ENCODE results near the gene MORN1.

Gene MORN1

DNA sequence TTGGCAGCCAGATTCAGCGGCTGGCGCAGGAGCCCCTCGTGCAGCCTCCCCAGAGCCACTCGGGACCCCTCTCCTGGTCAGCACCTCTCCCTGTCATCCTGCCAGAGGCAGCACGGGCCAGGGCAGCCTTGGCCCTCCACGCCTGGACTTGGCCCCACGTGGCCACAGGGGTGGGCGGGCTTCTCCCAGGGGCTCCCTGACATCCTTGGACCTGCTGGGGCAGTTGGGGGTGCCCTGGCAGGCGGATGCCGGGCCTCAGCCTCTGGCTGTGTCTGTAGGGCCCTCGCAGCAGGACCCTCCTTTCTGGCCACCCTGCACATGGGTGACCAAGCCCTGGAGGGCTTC is 60.2 kb downstream of the MORN1 start:
- Histone ChIP-seq H2AFZ (ENCODE audit: low read length) (no peak overlapping the region), H3F3A (ENCODE audit: insufficient read depth, low read length) (peaks cover 5% of the 10 kb centered on the region), H3K4me1 (ENCODE audit: low read length) (no peaks in the 10 kb centered on the region), H3K36me3 (replicated peaks; ENCODE audit: insufficient read depth, low read length) (no peaks in the 10 kb centered on the region), H3K27ac (ENCODE audit: low read length) (no peak overlapping the region), H3K4me2 (ENCODE audit: low read depth, low read length) (no peak overlapping the region), H3K4me3 (ENCODE audit: low read length) (no peak overlapping the region), H3K9me2 (replicated peaks; ENCODE audit: insufficient read depth, low read length) (no peaks in the 10 kb centered on the region), H3K9ac (ENCODE audit: low read length) (no peak overlapping the region), H3K9me3 (replicated peaks; ENCODE audit: insufficient read depth, low read length) (no peaks in the 10 kb centered on the region), H3K27me3 (replicated peaks; ENCODE audit: insufficient read depth, low read length) (peaks cover 97% of the 10 kb centered on the region), H3K79me2 (ENCODE audit: low read length) (no peaks in the 10 kb centered on the region), H4K20me1 (ENCODE audit: insufficient read depth, low read length) (no peaks in the 10 kb centered on the region)
- TF ChIP-seq, protein P1, sequence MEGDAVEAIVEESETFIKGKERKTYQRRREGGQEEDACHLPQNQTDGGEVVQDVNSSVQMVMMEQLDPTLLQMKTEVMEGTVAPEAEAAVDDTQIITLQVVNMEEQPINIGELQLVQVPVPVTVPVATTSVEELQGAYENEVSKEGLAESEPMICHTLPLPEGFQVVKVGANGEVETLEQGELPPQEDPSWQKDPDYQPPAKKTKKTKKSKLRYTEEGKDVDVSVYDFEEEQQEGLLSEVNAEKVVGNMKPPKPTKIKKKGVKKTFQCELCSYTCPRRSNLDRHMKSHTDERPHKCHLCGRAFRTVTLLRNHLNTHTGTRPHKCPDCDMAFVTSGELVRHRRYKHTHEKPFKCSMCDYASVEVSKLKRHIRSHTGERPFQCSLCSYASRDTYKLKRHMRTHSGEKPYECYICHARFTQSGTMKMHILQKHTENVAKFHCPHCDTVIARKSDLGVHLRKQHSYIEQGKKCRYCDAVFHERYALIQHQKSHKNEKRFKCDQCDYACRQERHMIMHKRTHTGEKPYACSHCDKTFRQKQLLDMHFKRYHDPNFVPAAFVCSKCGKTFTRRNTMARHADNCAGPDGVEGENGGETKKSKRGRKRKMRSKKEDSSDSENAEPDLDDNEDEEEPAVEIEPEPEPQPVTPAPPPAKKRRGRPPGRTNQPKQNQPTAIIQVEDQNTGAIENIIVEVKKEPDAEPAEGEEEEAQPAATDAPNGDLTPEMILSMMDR (IDR thresholded peaks at IDR 0.05; ENCODE audit: low read length), result no peak
- TF ChIP-seq EZH2 (optimal IDR thresholded peaks at IDR 0.05; ENCODE audit: low read depth, low read length) (no peak), EZH2phosphoT487 (IDR thresholded peaks at IDR 0.05; ENCODE audit: low read length) (no peak)
- no peak for DNase-seq

DNA sequence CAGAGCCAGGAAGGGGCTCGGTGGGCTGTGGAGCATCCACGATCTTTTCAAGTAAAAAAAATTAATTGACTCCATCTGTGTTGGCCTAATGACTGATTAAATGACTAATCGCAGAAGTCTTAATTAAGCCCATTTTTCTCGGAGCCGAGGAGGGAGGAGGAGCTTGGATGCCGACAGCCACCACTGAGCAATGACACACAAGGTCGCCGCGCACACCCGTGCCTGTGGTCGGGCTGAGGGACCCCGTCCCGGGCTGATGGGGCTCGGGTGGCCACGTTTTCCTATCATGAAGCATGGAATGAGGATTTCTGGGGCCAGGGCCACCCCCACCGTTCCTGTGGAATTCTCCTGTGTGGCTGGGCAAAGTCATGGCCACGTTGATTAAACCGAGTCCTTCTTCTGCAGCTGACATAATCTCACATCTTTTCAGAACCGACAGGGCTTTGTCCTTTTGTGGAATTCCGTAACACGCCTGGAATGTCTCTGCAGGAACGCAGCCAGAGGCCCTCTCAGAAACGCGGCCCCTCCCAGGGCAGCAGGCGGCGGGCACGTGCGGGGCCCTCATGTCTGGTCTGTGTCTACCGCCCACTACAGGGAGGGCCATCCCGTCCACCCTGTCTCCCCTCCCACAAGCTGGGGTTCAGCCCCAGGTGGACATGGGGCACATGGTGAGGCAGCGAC is 60.7 kb downstream of the MORN1 start:
- Histone ChIP-seq H2AFZ (ENCODE audit: low read length) (no peak overlapping the region), H3K27me3 (replicated peaks; ENCODE audit: insufficient read depth, low read length) (peaks cover 97% of the 10 kb centered on the region)
- TF ChIP-seq, protein P1 (IDR thresholded peaks at IDR 0.05; ENCODE audit: low read length), result no peak
- TF ChIP-seq EZH2 (optimal IDR thresholded peaks at IDR 0.05; ENCODE audit: low read depth, low read length) (no peak), EZH2phosphoT487 (IDR thresholded peaks at IDR 0.05; ENCODE audit: low read length) (no peak)

DNA sequence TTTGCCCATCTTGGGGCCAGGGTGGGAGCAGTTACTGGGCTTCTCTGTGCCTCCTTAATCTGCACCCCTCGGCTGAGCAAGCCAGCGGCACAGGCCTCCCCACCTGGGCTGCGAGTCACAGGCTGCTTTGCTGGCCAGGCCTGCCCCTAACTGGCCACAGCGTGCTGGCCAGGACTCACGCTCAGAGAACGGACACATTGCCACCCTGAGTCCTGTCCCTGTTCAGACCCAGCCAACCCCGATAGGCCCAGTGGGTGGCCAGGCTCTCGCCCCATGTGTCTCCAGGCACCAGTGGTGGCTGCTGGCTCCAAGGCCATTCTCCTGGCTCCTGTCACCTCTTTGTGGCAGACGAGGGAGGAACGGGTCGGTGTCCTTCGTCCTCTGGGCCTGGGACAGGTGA is 61.3 kb downstream of the MORN1 start:
- no peaks in the 10 kb centered on the region for H3K79me2 ChIP-seq (ENCODE audit: low read length)
- H3K4me3 ChIP-seq (ENCODE audit: low read length), result no peak overlapping the region
- no peak overlapping the region for H2AFZ ChIP-seq (ENCODE audit: low read length)
- peaks cover 5% of the 10 kb centered on the region for H3F3A ChIP-seq (ENCODE audit: insufficient read depth, low read length)
- no peaks in the 10 kb centered on the region for H3K36me3 ChIP-seq (replicated peaks; ENCODE audit: insufficient read depth, low read length)
- H3K9me3 ChIP-seq (replicated peaks; ENCODE audit: insufficient read depth, low read length), result no peaks in the 10 kb centered on the region
- H3K9ac ChIP-seq (ENCODE audit: low read length), result no peak overlapping the region
- peaks cover 97% of the 10 kb centered on the region for H3K27me3 ChIP-seq (replicated peaks; ENCODE audit: insufficient read depth, low read length)
- no peak for DNase-seq
- no peak overlapping the region for H3K4me2 ChIP-seq (ENCODE audit: low read depth, low read length)
- no peak overlapping the region for H3K27ac ChIP-seq (ENCODE audit: low read length)
- no peaks in the 10 kb centered on the region for H3K4me1 ChIP-seq (ENCODE audit: low read length)
- no peaks in the 10 kb centered on the region for H4K20me1 ChIP-seq (ENCODE audit: insufficient read depth, low read length)
- H3K9me2 ChIP-seq (replicated peaks; ENCODE audit: insufficient read depth, low read length), result no peaks in the 10 kb centered on the region
- no peak for TF ChIP-seq EZH2phosphoT487 (IDR thresholded peaks at IDR 0.05; ENCODE audit: low read length)
- TF ChIP-seq, protein P1 (IDR thresholded peaks at IDR 0.05; ENCODE audit: low read length), result no peak
- TF ChIP-seq EZH2 (optimal IDR thresholded peaks at IDR 0.05; ENCODE audit: low read depth, low read length), result no peak

More for the DNA sequence above, 60.7 kb downstream of the MORN1 start:
- Histone ChIP-seq H3K79me2 (ENCODE audit: low read length) (no peaks in the 10 kb centered on the region), H3K4me3 (ENCODE audit: low read length) (no peak overlapping the region), H3F3A (ENCODE audit: insufficient read depth, low read length) (peaks cover 5% of the 10 kb centered on the region), H4K20me1 (ENCODE audit: insufficient read depth, low read length) (no peaks in the 10 kb centered on the region), H3K36me3 (replicated peaks; ENCODE audit: insufficient read depth, low read length) (no peaks in the 10 kb centered on the region), H3K4me2 (ENCODE audit: low read depth, low read length) (no peak overlapping the region), H3K27ac (ENCODE audit: low read length) (no peak overlapping the region), H3K9ac (ENCODE audit: low read length) (no peak overlapping the region), H3K4me1 (ENCODE audit: low read length) (no peaks in the 10 kb centered on the region), H3K9me2 (replicated peaks; ENCODE audit: insufficient read depth, low read length) (no peaks in the 10 kb centered on the region), H3K9me3 (replicated peaks; ENCODE audit: insufficient read depth, low read length) (no peaks in the 10 kb centered on the region)
- DNase-seq, result no peak

Measured in MM.1S (cell line).